ENCODE measurements around the gene PSMD13.

DNA sequence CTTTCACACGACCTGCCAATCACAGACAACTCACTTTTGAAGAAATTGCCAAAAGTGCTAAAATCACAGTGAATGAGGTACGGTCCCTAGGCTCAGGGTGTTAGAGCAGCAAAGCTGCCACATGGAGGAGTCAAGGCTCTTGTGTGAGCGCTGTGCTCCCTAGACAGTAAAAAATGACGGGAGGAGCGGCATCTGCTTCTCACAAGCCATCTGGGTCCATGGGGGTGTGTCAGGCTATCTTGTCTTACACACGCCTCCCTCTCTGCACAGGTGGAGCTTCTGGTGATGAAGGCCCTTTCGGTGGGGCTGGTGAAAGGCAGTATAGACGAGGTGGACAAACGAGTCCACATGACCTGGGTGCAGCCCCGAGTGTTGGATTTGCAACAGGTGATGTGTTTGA is 14.8 kb downstream of the PSMD13 start:
- TF ChIP-seq, protein P1, sequence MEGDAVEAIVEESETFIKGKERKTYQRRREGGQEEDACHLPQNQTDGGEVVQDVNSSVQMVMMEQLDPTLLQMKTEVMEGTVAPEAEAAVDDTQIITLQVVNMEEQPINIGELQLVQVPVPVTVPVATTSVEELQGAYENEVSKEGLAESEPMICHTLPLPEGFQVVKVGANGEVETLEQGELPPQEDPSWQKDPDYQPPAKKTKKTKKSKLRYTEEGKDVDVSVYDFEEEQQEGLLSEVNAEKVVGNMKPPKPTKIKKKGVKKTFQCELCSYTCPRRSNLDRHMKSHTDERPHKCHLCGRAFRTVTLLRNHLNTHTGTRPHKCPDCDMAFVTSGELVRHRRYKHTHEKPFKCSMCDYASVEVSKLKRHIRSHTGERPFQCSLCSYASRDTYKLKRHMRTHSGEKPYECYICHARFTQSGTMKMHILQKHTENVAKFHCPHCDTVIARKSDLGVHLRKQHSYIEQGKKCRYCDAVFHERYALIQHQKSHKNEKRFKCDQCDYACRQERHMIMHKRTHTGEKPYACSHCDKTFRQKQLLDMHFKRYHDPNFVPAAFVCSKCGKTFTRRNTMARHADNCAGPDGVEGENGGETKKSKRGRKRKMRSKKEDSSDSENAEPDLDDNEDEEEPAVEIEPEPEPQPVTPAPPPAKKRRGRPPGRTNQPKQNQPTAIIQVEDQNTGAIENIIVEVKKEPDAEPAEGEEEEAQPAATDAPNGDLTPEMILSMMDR (conservative IDR thresholded peaks at IDR 0.05): no peak
- TF ChIP-seq ZFX (IDR thresholded peaks at IDR 0.05): no peak

Data from C4-2B (cell line).